HL-60 (cell line): Measurements from ENCODE around the gene TADA2B.

Source experiments
- CTCF ChIP-seq: IDR thresholded peaks from one replicate; pipeline ENCODE4 v1.5.1; 2011; ENCODE audit warnings: low read length, control low read depth, inconsistent platforms; ENCODE audit not compliant: insufficient read depth
- GABPA ChIP-seq: IDR thresholded peaks from 2 replicates; pipeline ENCODE4 v1.6.1; 2012; ENCODE audit warnings: low read depth
- POLR2AphosphoS5 ChIP-seq: IDR thresholded peaks from 2 replicates; pipeline ENCODE4 v1.6.1; 2012; ENCODE audit warnings: low read depth
- REST ChIP-seq: IDR thresholded peaks from 2 replicates; pipeline ENCODE4 v1.6.1; 2012; ENCODE audit warnings: low read depth; ENCODE audit not compliant: insufficient replicate concordance
- SPI1 ChIP-seq: IDR thresholded peaks from 2 replicates; pipeline ENCODE4 v1.6.1; 2012; ENCODE audit warnings: low read depth, mild to moderate bottlenecking, borderline replicate concordance

GRCh38 chr4:7041801-7042502, 1.2 kb upstream of the TADA2B start:
- TF ChIP-seq POLR2AphosphoS5 (no peak), CTCF (no peak), REST (no peak), SPI1 (no peak), GABPA (no peak)
